Uterus (tissue), 2 donors: ENCODE measurements around the gene CCDC78.

ENCODE experiments used
- POLR2A ChIP-seq, 2 donors: fragments of 450-650 bp; IDR thresholded peaks; one replicate each; pipeline ENCODE4 v1.6.1; 2016; ENCODE audit warnings: antibody characterized with exemption in 2 of 2, mild to moderate bottlenecking in 1 of 2, moderate library complexity in 1 of 2
- TF ChIP-seq, protein P1 (sequence below), 4 experiments: fragments of 200-600 bp in 2 of 4; fragments of 450-650 bp in 2 of 4; sonication (generic) in 2 of 4; IDR thresholded peaks; one replicate each; pipeline ENCODE4 v1.5.1; 2016 to 2019; ENCODE audit warnings: antibody characterized with exemption in 4 of 4, mild to moderate bottlenecking in 2 of 4, moderate library complexity in 1 of 4

DNA sequence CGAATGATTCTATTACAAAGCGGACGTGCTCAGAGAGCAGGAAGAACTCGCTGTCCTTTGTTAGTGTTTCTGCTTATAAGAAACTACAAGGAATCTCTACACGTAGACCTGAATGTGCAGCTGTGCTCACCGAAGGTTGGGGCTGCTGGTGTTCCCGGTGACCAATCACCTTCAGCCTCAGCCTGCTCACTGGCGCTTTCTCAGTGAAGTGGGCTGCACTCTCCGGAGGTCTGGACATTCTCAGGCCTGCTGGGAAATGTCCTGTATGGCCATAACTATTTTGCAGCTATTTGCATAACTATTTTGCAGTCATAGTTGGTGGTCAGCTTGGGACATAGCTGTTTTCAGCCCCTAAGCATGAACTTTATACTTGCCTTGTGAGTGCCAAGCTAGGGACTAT is 24.2 kb upstream of the CCDC78 start:
- TF ChIP-seq, protein P1, sequence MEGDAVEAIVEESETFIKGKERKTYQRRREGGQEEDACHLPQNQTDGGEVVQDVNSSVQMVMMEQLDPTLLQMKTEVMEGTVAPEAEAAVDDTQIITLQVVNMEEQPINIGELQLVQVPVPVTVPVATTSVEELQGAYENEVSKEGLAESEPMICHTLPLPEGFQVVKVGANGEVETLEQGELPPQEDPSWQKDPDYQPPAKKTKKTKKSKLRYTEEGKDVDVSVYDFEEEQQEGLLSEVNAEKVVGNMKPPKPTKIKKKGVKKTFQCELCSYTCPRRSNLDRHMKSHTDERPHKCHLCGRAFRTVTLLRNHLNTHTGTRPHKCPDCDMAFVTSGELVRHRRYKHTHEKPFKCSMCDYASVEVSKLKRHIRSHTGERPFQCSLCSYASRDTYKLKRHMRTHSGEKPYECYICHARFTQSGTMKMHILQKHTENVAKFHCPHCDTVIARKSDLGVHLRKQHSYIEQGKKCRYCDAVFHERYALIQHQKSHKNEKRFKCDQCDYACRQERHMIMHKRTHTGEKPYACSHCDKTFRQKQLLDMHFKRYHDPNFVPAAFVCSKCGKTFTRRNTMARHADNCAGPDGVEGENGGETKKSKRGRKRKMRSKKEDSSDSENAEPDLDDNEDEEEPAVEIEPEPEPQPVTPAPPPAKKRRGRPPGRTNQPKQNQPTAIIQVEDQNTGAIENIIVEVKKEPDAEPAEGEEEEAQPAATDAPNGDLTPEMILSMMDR (IDR thresholded peaks at IDR 0.05) = no peak
- no peak for TF ChIP-seq POLR2A (IDR thresholded peaks at IDR 0.05)
